ENCODE measurements around the gene HNRNPR.

DNA sequence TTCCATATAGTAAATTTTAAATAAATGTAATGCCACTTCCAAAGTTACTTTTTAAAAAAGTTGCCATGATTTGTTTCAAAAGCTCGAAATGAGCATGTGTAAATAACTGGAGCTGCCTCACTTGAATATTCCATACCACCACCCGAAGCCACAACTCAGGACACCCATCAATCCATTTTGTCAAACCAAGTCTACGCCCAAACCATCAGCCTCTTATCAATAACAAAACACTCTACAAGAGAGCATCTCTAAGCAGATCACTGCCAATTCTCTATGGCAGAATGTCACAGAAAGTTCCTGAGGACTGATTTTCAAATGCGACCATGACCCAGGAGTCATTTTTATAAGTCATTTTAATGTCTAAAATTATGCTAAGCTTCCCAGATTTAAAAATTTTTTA, 4.5 kb downstream of the HNRNPR start:
- TF ChIP-seq POLR2AphosphoS5 (IDR thresholded peaks at IDR 0.05; ENCODE audit: low read depth, low read length) (no peak), TAF1 (IDR thresholded peaks at IDR 0.05; ENCODE audit: borderline replicate concordance, insufficient read depth, low read length) (no peak)
- TF ChIP-seq, protein P1, sequence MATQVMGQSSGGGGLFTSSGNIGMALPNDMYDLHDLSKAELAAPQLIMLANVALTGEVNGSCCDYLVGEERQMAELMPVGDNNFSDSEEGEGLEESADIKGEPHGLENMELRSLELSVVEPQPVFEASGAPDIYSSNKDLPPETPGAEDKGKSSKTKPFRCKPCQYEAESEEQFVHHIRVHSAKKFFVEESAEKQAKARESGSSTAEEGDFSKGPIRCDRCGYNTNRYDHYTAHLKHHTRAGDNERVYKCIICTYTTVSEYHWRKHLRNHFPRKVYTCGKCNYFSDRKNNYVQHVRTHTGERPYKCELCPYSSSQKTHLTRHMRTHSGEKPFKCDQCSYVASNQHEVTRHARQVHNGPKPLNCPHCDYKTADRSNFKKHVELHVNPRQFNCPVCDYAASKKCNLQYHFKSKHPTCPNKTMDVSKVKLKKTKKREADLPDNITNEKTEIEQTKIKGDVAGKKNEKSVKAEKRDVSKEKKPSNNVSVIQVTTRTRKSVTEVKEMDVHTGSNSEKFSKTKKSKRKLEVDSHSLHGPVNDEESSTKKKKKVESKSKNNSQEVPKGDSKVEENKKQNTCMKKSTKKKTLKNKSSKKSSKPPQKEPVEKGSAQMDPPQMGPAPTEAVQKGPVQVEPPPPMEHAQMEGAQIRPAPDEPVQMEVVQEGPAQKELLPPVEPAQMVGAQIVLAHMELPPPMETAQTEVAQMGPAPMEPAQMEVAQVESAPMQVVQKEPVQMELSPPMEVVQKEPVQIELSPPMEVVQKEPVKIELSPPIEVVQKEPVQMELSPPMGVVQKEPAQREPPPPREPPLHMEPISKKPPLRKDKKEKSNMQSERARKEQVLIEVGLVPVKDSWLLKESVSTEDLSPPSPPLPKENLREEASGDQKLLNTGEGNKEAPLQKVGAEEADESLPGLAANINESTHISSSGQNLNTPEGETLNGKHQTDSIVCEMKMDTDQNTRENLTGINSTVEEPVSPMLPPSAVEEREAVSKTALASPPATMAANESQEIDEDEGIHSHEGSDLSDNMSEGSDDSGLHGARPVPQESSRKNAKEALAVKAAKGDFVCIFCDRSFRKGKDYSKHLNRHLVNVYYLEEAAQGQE (IDR thresholded peaks at IDR 0.05; ENCODE audit: insufficient read depth in 1 of 2, low read depth in 2 of 2, low read length in 2 of 2): no peak

Measured in PFSK-1 (cell line).